ENCODE measurements around the gene CCDC181.

Gene CCDC181

GRCh38 chr1:169345511-169345910 is 81.8 kb downstream of the CCDC181 start:
- in situ Hi-C loops (cut with MboI; ENCODE audit: low sequenced_read_pairs) = loop anchor here (10.0 kb wide), 1 partner anchor 731 kb away; no protein-coding TSS in a partner anchor

All from HL-60/S4 treated with retinoic acid at 250 ng/mL for 4 days and 3 days (cell line).